Activated naive CD8-positive, alpha-beta T cell treated with anti-CD3 and anti-CD28 coated beads, Interleukin-2, amount 10 ng/mL, durations not matched to agents 7 days and 5 days (primary cell): ENCODE data around the gene USP21. TPM values are rescaled to one million over a fixed set of nuclear protein-coding genes. Genes with fewer than 3 reads are reported as not detected.
A peak's percentile ranks its signal among the peaks of the same experiment; 100 is the strongest.
"Not testable (repeated sequence)": the region's sequence is repeated elsewhere in the genome, so short reads cannot be mapped to it uniquely, and the experiment has no call there.

ENCODE experiments used
- ATAC-seq: fragments of 150-1000 bp; cut with Tn5 transposase; one replicate; pipeline ENCODE4 v1.10.0; 2021; ENCODE audit warnings: low read depth, moderate library complexity
- POLR2A ChIA-PET: fragments of 350-600 bp; sonication (Branson Sonifier 250); formaldehyde crosslinking; loops from one replicate; lab custom pipeline; 2021; ENCODE audit warnings: antibody characterized with exemption; lab: Charles Lee
- DNase-seq: peaks from one replicate; pipeline ENCODE4 v3.0.0; 2021
- H3K27ac Mint-ChIP-seq: one replicate; pipeline ENCODE4 v1.8.0; 2022; ENCODE audit warnings: mild to moderate bottlenecking, mixed read lengths
- H3K27me3 Mint-ChIP-seq: one replicate; pipeline ENCODE4 v1.8.0; 2022; ENCODE audit warnings: mild to moderate bottlenecking, moderate library complexity, mixed read lengths
- H3K36me3 Mint-ChIP-seq: one replicate; pipeline ENCODE4 v1.8.0; 2021; ENCODE audit warnings: mild to moderate bottlenecking, mixed read lengths
- H3K4me1 Mint-ChIP-seq: one replicate; pipeline ENCODE4 v1.8.0; 2021; ENCODE audit warnings: mixed read lengths
- H3K4me3 Mint-ChIP-seq: one replicate; pipeline ENCODE4 v1.8.0; 2022; ENCODE audit warnings: mild to moderate bottlenecking, moderate library complexity, mixed read lengths
- H3K9me3 Mint-ChIP-seq: one replicate; pipeline ENCODE4 v1.8.0; 2021; ENCODE audit warnings: mixed read lengths
- total RNA-seq, 2 experiments: library from RNA; stranded (reverse); gene quantifications; one replicate each; pipeline ENCODE4 v1.2.3, GENCODE V29; 2021

USP21 gene, protein sequence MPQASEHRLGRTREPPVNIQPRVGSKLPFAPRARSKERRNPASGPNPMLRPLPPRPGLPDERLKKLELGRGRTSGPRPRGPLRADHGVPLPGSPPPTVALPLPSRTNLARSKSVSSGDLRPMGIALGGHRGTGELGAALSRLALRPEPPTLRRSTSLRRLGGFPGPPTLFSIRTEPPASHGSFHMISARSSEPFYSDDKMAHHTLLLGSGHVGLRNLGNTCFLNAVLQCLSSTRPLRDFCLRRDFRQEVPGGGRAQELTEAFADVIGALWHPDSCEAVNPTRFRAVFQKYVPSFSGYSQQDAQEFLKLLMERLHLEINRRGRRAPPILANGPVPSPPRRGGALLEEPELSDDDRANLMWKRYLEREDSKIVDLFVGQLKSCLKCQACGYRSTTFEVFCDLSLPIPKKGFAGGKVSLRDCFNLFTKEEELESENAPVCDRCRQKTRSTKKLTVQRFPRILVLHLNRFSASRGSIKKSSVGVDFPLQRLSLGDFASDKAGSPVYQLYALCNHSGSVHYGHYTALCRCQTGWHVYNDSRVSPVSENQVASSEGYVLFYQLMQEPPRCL
- total RNA-seq, result 10 to 100 TPM; 40.7 to 46.8 TPM

- ATAC-seq, result peak; percentile 97
- Mint-ChIP-seq H3K4me1 (peaks cover 33% of the 10 kb centered on the region), H3K27ac (peak within 1 kb of the TSS; percentile 93), H3K27me3 (no peaks in the 10 kb centered on the region), H3K36me3 (peaks cover 22% of the 10 kb centered on the region), H3K9me3 (no peaks in the 10 kb centered on the region), H3K4me3 (peak within 1 kb of the TSS; percentile 94)
- peak; percentile 92 for DNase-seq
- POLR2A ChIA-PET, result no interaction called here
Measured at GRCh38 chr1:161159087-161159912, at the start of gene USP21. Gene USP21, plus strand, starts transcription at chr1:161159500. Its CDS starts 1,141 bp downstream, at chr1:161160641.

GRCh38 chr1:161111117-161111516, 48.2 kb upstream of the USP21 start:
- Mint-ChIP-seq H3K36me3 (peaks cover 21% of the 10 kb centered on the region), H3K27me3 (no peaks in the 10 kb centered on the region), H3K9me3 (no peaks in the 10 kb centered on the region), H3K4me1 (peaks cover 31% of the 10 kb centered on the region), H3K4me3 (no peak overlapping the region), H3K27ac (no peak overlapping the region)
- no peak for ATAC-seq
- POLR2A ChIA-PET, result no interaction called here
- no peak for DNase-seq

GRCh38 chr1:161111527-161111926, 47.8 kb upstream of the USP21 start:
- H3K4me1 Mint-ChIP-seq, result peaks cover 34% of the 10 kb centered on the region
- POLR2A ChIA-PET, result no interaction called here
- no peak overlapping the region for H3K27ac Mint-ChIP-seq

DNA sequence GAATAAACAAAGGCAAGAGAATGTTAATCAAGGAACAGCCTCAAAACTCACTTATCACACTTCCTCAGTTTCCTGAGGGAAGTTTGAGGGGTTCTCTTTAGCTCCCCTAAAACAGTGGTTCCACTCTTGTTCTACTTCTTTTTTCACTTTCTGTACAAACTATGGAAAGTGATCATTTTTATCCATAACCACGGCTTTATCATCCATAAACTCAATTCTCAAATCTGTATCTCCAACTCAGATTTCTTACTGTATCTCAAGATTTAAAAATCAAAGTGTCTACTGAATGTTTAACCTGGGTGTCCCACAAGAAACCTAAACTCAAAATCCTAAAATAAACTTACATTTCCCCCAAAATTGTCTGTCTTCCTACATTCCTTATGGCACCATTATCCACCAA, 45.4 kb upstream of the USP21 start:
- no peak for DNase-seq
- POLR2A ChIA-PET, result no interaction called here

More at GRCh38 chr1:161111527-161111926, 47.8 kb upstream of the USP21 start:
- H3K27me3 Mint-ChIP-seq, result no peaks in the 10 kb centered on the region
- peaks cover 21% of the 10 kb centered on the region for H3K36me3 Mint-ChIP-seq
- no peak for ATAC-seq
- no peaks in the 10 kb centered on the region for H3K9me3 Mint-ChIP-seq
- no peak overlapping the region for H3K4me3 Mint-ChIP-seq
- DNase-seq, result no peak

GRCh38 chr1:161114556-161114955, 44.7 kb upstream of the USP21 start:
- Mint-ChIP-seq H3K27me3 (no peaks in the 10 kb centered on the region), H3K4me3 (no peak overlapping the region), H3K36me3 (peaks cover 15% of the 10 kb centered on the region), H3K27ac (peak overlapping the region; percentile 33), H3K4me1 (peaks cover 43% of the 10 kb centered on the region), H3K9me3 (no peaks in the 10 kb centered on the region)
- ATAC-seq (no peak), DNase-seq (no peak)
- POLR2A ChIA-PET, result no interaction called here

More for the DNA sequence above, 45.4 kb upstream of the USP21 start:
- peaks cover 39% of the 10 kb centered on the region for H3K4me1 Mint-ChIP-seq
- H3K36me3 Mint-ChIP-seq, result peaks cover 17% of the 10 kb centered on the region
- no peak for ATAC-seq
- no peak overlapping the region for H3K4me3 Mint-ChIP-seq
- H3K27ac Mint-ChIP-seq, result peak overlapping the region; percentile 33
- H3K27me3 Mint-ChIP-seq, result no peaks in the 10 kb centered on the region
- H3K9me3 Mint-ChIP-seq, result no peaks in the 10 kb centered on the region

DNA sequence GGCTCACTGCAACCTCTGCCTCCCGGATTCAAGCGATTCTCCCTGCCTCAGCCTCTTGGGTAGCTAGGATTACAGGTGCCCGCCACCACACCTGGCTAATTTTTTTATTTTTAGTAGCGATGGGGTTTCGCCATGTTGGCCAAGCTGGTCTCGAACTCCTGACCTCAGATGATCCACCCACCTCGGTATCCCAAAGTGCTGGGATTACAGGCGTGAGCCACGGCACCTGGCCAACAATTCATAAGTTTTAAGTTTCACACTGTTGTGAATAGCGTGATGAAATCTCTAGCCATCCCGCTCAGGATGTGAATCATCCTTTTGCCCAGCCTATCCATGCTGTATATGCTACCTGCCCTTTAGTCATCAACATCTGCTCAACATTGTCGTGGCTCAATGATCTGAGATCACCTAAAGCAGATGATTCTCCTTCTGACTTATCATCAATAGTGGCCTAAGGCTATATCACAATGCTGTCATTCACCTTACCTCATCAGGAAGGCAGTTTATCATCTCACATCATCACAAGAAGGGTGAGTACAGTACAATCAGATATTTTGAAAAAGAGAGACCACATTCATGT, 44.1 kb upstream of the USP21 start:
- H3K9me3 Mint-ChIP-seq, result no peaks in the 10 kb centered on the region
- H3K36me3 Mint-ChIP-seq, result peaks cover 17% of the 10 kb centered on the region
- peak overlapping the region; percentile 19 for H3K4me3 Mint-ChIP-seq
- no peaks in the 10 kb centered on the region for H3K27me3 Mint-ChIP-seq
- POLR2A ChIA-PET, result no interaction called here
- no peak for DNase-seq
- H3K4me1 Mint-ChIP-seq, result peaks cover 48% of the 10 kb centered on the region
- peak overlapping the region; percentile 68 for H3K27ac Mint-ChIP-seq
- ATAC-seq, result no peak

DNA sequence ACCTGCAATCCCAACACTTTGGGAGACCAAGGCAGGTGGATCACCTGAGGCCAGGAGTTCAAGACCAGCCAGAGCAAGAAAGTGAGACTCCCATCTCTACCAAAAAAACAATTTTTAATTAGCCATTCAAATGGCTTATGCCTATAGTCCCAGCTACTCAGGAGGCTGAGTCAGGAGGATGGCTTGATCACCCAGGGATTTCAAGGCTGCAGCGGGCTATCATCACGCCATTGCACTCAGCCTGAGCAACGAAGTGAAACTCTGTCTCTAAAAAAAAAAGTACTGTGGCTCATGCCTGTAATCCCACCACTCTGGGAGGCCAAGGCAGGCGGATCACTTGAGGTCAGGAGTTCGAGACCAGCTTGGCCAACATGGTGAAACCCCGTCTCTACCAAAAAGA, 43.3 kb upstream of the USP21 start:
- H3K9me3 Mint-ChIP-seq, POLR2A ChIA-PET, H3K27me3 Mint-ChIP-seq, DNase-seq, ATAC-seq: not testable (repeated sequence)
- Mint-ChIP-seq H3K27ac (peak overlapping the region; percentile 68), H3K4me1 (peaks cover 49% of the 10 kb centered on the region), H3K36me3 (peaks cover 17% of the 10 kb centered on the region), H3K4me3 (peak overlapping the region; percentile 26)

DNA sequence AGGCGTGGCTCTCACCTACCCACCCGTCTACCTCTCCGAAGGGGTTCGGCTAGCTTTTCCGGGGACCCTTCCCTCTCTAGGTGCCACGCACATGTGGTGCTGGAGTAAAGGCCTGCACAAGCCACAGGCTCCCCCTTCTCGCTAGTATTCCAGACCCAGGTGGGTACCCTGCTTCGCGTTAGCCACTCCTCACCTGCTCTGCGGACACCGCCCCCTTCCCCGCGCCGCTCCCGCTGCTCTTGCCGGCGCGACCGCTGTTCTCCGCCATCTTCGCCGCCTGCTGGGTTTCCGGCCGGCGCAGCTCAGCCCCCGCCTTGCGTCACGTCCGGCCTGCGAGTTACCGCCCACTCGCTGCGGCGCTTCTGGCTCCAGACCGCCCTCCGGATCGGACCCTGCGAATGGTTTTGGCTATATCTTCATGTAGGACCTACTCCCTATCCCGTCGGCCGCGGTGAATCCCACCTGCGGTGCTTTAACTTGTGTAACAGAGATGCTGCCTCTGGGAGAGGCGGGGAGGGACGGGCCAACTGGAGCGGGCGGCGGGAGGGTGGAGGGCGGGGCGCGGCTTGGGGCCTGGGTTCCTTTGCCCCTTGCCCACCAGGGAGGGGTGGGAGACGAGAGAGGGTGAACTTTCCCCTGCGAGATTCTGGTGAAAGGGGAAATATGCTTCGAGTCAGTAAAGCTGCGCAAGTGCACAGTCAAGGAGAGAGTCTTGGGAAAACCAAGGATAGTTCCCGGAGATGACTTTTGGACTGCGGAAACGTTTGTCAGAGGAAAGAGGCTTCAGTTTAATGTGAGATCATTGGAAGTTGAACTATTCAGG, 41.3 kb upstream of the USP21 start, which contains the start of the genes NIT1 and PFDN2:
Gene NIT1, plus strand, starts transcription at position 347 of the 823 bp plus-strand sequence. Its CDS starts 72 bp downstream, at position 419.
Gene PFDN2, minus strand, starts transcription at position 279 of the 823 bp plus-strand sequence. Its CDS starts 11 bp downstream, at position 268.
- H3K36me3 Mint-ChIP-seq, result peaks cover 19% of the 10 kb centered on the region
- H3K27ac Mint-ChIP-seq, result peak within 1 kb of the TSS; percentile 89
- H3K9me3 Mint-ChIP-seq, result no peaks in the 10 kb centered on the region
- DNase-seq, result peak; percentile 90
- no peaks in the 10 kb centered on the region for H3K27me3 Mint-ChIP-seq
- ATAC-seq, result peak; percentile 80
- H3K4me1 Mint-ChIP-seq, result peaks cover 45% of the 10 kb centered on the region
- POLR2A ChIA-PET, result interaction anchor here (0.6 to 2.5 kb wide), 21 partner anchors 10 to 407 kb away, joined by 3 to 16 read pairs (median 4); partner anchors contain the start of genes ARHGAP30, CD48, F11R and KLHDC9
- peak within 1 kb of the TSS; percentile 94 for H3K4me3 Mint-ChIP-seq

DNA sequence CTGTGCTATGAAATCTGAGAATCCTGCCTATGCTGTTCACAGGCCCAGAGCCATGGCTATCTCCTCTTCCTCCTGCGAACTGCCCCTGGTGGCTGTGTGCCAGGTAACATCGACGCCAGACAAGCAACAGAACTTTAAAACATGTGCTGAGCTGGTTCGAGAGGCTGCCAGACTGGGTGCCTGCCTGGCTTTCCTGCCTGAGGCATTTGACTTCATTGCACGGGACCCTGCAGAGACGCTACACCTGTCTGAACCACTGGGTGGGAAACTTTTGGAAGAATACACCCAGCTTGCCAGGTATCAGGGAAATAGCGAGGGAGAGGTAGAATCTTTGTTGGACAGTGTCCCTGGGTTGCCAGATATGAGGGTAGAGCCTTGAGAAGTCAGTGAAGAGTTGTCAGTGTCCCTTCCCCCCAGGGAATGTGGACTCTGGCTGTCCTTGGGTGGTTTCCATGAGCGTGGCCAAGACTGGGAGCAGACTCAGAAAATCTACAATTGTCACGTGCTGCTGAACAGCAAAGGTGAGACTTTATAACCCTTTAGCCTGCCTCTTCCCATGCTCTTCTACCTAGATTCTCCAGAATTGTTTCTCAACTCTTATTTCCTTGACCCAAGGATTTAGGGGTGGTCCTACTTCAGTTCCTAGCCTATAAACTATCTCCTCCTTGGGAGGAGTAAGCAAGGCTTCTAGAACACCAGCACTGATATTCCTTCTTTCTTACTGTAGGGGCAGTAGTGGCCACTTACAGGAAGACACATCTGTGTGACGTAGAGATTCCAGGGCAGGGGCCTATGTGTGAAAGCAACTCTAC, 40.0 kb upstream of the USP21 start:
- peaks cover 23% of the 10 kb centered on the region for H3K36me3 Mint-ChIP-seq
- DNase-seq, result no peak
- ATAC-seq, result peak; percentile 60
- H3K4me3 Mint-ChIP-seq, result peak overlapping the region; percentile 94
- H3K27me3 Mint-ChIP-seq, result no peaks in the 10 kb centered on the region
- H3K27ac Mint-ChIP-seq, result peak overlapping the region; percentile 89
- H3K9me3 Mint-ChIP-seq, result no peaks in the 10 kb centered on the region
- POLR2A ChIA-PET, result interaction anchor here (1.3 to 2.5 kb wide), 3 partner anchors 21 to 52 kb away, joined by 4 to 16 read pairs (median 14); partner anchors contain the start of gene KLHDC9
- peaks cover 34% of the 10 kb centered on the region for H3K4me1 Mint-ChIP-seq

GRCh38 chr1:161121042-161121650, 38.2 kb upstream of the USP21 start:
- H3K27ac Mint-ChIP-seq, result peak overlapping the region; percentile 30
- peaks cover 24% of the 10 kb centered on the region for H3K36me3 Mint-ChIP-seq
- no peaks in the 10 kb centered on the region for H3K9me3 Mint-ChIP-seq
- DNase-seq, result no peak
- no peaks in the 10 kb centered on the region for H3K27me3 Mint-ChIP-seq
- H3K4me1 Mint-ChIP-seq, result peaks cover 26% of the 10 kb centered on the region
- POLR2A ChIA-PET, result interaction anchor here (0.7 to 1.8 kb wide), 3 partner anchors 12 to 240 kb away, joined by 3 to 4 read pairs (median 4); partner anchors contain the start of genes DEDD and USF1
- no peak overlapping the region for H3K4me3 Mint-ChIP-seq
- no peak for ATAC-seq

DNA sequence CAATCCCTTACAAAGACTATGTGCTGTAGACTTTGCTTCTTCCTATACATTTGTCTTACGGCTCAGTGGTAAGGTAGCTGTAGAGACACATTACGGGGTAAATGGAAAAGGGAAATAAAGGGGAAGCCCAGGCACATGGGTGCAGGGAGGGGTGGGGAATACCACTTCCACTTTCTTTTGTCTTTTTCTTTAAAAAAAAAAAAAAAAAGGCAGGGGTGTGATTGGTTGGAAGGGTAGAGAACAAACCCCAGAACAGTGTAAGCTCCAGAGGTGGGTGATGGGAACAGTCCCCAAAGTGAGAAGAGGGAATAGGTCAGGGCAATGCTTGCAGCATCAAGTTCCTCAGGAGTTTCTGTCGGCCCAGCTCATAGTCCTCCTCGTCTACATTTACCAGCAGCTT, 37.5 kb upstream of the USP21 start:
- POLR2A ChIA-PET, result interaction anchor here (0.7 to 1.8 kb wide), 5 partner anchors 11 to 241 kb away, joined by 3 to 5 read pairs (median 4); partner anchors contain the start of genes ARHGAP30, DEDD and USF1
- Mint-ChIP-seq H3K4me3 (no peak overlapping the region), H3K27me3 (no peaks in the 10 kb centered on the region), H3K27ac (no peak overlapping the region), H3K4me1 (peaks cover 24% of the 10 kb centered on the region), H3K9me3 (no peaks in the 10 kb centered on the region), H3K36me3 (peaks cover 25% of the 10 kb centered on the region)
- DNase-seq (no peak), ATAC-seq (no peak)
